Glomerular endothelial cell (primary cell): ENCODE data around the gene HECW1. TPM values are rescaled to one million over a fixed set of nuclear protein-coding genes. Genes with fewer than 3 reads are reported as not detected.
"Not testable (repeated sequence)": the region's sequence is repeated elsewhere in the genome, so short reads cannot be mapped to it uniquely, and the experiment has no call there.

Experiments
- DNase-seq: peaks from one replicate; pipeline ENCODE4 v3.0.0-alpha.2; 2011; ENCODE audit warnings: low read depth, low spot score; ENCODE audit errors: extremely low read depth
- total RNA-seq: library from RNA; depleted of rRNA; stranded (reverse); fragments of >200 nt; gene quantifications from 2 replicates; pipeline ENCODE4 v1.2.3, GENCODE V29; 2015

Gene HECW1
- total RNA-seq, 1 donor from 2014 or later: not detected

GRCh38 chr7:43345696-43346095 is 233.2 kb downstream of the HECW1 start:
- not testable (repeated sequence) for DNase-seq

- no peak for DNase-seq
Measured at GRCh38 chr7:43351683-43352082, 239.2 kb downstream of the HECW1 start.

- DNase-seq: no peak
Measured at GRCh38 chr7:43353902-43354301, 241.5 kb downstream of the HECW1 start.

- DNase-seq: no peak
Measured at GRCh38 chr7:43362652-43363034, 250.2 kb downstream of the HECW1 start.

GRCh38 chr7:43363035-43363791 is 250.8 kb downstream of the HECW1 start:
- DNase-seq: no peak

GRCh38 chr7:43364391-43364790 is 251.9 kb downstream of the HECW1 start:
- DNase-seq: no peak

GRCh38 chr7:43372676-43373355 is 260.4 kb downstream of the HECW1 start:
- DNase-seq: no peak

GRCh38 chr7:43377196-43377960 is 264.9 kb downstream of the HECW1 start:
- DNase-seq: no peak

GRCh38 chr7:43379210-43379609 is 266.8 kb downstream of the HECW1 start:
- DNase-seq: no peak

GRCh38 chr7:43384616-43385308 is 272.3 kb downstream of the HECW1 start:
- no peak for DNase-seq

GRCh38 chr7:43385309-43385680 is 272.8 kb downstream of the HECW1 start:
- no peak for DNase-seq

- DNase-seq: no peak
Measured at GRCh38 chr7:43385856-43386255, 273.4 kb downstream of the HECW1 start.

- DNase-seq: no peak
Measured at GRCh38 chr7:43387932-43388331, 275.5 kb downstream of the HECW1 start.

- DNase-seq: no peak
Measured at GRCh38 chr7:43390576-43390975, 278.1 kb downstream of the HECW1 start.

GRCh38 chr7:43391518-43391917 is 279.1 kb downstream of the HECW1 start:
- DNase-seq: no peak

- no peak for DNase-seq
Measured at GRCh38 chr7:43392638-43393330, 280.3 kb downstream of the HECW1 start.

GRCh38 chr7:43394441-43395130 is 282.1 kb downstream of the HECW1 start:
- no peak for DNase-seq

- DNase-seq: no peak
Measured at GRCh38 chr7:43395351-43395750, 282.9 kb downstream of the HECW1 start.

- DNase-seq: no peak
Measured at GRCh38 chr7:43396187-43396740, 283.8 kb downstream of the HECW1 start.

- DNase-seq: no peak
Measured at GRCh38 chr7:43398831-43399230, 286.4 kb downstream of the HECW1 start.
